HG02610 (cell line): ENCODE results near the gene NPY5R.

Experiments
- ATAC-seq: cut with Tn5 transposase; IDR thresholded peaks from one replicate; pipeline ENCODE4 v1.9.1; 2021; ENCODE audit warnings: mild to moderate bottlenecking, moderate library complexity; ENCODE audit not compliant: unreplicated experiment

NPY5R gene

DNA sequence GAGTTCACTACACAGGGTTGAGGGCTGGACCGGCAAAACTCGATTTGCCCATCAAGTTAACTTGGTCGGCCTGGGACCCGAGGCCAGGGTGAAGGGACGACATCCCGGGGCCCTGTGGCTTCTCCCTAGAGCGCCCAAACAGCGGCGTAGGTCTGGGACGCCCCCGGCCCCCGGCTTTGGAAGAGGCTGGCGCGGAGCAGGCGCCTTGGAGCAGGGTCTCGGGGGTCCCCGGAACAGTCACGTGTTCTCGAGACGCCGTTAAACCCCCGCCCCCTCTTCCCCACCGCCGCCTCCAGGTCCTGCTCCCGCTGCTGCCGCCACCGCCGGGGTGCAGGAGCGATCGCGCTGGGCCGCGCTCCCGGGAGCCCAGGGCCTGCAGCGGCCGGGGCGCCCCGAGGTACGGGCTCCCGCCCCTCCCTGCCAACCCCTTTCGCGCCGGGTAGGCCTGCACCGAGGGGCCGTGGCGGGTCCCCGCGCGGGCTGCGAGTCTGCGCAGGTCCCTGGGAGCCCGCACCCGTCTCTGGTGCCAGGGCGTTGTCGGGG is at the start of gene NPY5R:
TSS of gene NPY5R (plus strand) at position 289 of the 543 bp plus-strand sequence. CDS start 6,382 bp downstream, outside the sequence.
- no peak for ATAC-seq

DNA sequence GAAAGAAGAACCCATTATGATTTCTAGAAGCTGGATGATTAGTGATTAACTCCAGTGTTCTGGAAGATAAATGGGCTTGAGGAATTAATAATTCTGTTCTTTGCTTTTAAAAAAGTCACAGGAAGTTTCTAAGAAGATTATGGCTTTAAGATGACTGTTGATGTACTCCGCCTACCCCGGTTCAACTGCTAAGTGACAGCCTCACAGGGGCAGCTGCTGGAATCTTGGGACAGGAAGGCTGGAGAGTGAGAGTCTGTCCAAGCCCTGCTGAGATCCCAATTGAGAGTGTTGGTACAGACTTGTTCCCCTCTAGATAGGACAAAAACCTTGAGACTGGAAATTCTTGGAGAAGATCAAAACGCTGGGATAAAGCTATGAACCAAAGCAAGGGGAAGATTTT is 48.6 kb upstream of the NPY5R start:
- ATAC-seq = no peak

DNA sequence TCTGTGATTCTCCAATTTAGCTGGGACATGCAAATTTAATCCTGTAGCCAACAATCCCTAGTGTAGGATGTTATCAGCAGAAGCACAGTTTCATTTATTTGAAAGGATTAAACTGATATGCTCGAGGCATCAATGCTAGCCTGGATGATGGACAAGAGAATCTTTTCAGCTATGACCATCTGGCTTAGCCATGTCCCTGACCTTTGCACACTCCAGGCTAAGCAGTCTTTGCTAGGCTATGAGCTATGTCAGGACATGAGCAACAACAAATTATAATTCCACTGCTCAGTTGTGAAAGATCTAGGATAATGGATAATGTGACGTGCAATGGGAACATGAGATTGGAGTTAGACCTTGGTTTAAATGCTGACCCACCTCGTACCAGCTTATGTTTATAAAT is 43.2 kb upstream of the NPY5R start:
- no peak for ATAC-seq

DNA sequence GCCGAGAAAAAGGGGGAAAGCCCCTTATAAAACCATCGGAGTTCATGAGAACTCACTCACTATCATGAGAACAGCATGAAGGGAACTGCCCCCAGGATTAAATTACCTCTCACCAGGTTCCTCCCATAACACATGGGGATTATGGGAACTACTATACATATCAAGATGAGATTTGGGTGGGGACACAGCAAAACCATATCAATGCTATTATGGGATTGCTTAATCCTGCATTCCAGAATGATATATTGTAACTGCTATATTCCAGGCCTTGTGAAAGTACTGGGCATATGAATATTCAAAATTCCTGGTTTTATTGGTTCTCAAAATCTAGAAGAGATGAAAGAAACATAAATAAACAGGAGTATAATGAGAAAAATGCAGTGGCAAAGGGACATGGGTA is 40.6 kb upstream of the NPY5R start:
- no peak for ATAC-seq

DNA sequence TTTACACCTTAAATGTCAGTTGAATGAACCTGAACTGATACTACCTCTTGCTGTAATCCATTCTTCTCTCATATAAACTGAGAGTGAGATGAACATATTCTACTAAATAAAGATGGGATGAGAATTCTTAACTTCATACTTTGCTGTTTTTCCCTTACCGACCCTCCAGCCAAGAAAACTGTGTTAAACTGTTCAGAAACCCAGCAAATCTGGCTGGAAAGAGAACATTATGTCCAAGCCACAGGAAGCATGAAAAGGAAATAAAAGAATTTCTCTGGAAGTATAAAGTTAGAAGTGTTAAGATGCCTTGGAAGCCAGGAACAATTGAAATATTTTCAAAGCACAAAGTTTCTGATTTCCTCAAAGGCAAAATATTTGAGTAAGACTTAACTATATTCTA is 34.2 kb upstream of the NPY5R start:
- ATAC-seq = no peak

GRCh38 chr4:163317110-163317509 is 26.6 kb upstream of the NPY5R start:
- no peak for ATAC-seq

DNA sequence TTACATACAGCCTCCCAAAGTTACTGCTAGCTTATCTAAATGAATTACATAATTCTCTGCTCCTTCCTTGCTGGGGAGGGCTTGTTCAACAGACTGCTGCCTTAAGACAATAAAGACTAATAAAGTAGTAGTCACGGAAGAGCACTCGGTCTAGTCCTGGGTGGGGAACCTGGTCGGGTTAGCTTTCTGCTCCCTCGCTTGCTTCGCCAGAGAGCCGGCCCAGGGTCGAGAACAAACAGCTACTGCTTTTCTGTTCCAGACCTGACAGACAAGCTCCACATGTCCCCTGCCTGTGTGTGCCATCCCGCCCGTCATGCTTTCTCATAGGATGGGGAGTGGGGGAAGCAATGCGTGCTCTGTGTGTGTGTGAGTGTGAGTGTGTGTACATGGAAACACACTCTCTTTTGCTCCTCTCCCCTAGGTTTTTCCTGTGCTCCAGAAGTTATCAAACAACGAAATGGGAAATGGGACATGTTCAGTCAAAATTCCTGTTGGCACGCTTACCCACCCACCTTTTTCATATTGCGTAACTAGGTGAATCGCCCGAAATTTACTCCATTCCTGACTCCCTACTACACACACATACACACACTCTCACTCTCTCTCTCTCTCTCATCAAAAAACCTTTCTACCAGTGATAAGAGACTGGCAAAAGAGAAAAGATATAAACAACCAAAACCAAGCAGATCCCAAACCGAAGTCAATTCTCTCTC is 12.6 kb upstream of the NPY5R start:
- no peak for ATAC-seq

GRCh38 chr4:163331629-163332376 is 11.9 kb upstream of the NPY5R start:
- ATAC-seq = no peak

- ATAC-seq = peak; percentile 72
These were observed 10.9 kb upstream of the NPY5R start, which contains the start of gene NPY1R for GRCh38 chr4:163332526-163333406. Gene NPY1R, minus strand, starts transcription at chr4:163332596. Its CDS starts 6,042 bp downstream, at chr4:163326554.

DNA sequence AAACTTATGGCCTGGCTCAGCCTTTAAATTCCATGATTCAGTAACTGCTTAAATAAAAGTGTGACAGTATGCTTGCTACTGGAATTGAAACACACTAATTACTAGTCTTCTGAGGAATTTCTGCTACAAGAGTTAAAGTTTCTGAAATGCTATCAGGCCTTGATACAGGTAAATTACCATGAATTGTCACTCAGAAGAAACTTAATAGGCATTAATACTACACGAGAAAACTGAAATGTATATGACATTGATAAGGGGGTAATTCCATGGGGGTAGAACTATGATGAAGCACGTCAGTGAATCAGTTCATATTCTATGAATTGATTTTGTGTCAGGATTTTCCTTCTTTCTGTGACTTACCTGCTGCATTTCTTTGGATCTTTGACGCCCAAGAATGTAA is 8.3 kb upstream of the NPY5R start:
- no peak for ATAC-seq

DNA sequence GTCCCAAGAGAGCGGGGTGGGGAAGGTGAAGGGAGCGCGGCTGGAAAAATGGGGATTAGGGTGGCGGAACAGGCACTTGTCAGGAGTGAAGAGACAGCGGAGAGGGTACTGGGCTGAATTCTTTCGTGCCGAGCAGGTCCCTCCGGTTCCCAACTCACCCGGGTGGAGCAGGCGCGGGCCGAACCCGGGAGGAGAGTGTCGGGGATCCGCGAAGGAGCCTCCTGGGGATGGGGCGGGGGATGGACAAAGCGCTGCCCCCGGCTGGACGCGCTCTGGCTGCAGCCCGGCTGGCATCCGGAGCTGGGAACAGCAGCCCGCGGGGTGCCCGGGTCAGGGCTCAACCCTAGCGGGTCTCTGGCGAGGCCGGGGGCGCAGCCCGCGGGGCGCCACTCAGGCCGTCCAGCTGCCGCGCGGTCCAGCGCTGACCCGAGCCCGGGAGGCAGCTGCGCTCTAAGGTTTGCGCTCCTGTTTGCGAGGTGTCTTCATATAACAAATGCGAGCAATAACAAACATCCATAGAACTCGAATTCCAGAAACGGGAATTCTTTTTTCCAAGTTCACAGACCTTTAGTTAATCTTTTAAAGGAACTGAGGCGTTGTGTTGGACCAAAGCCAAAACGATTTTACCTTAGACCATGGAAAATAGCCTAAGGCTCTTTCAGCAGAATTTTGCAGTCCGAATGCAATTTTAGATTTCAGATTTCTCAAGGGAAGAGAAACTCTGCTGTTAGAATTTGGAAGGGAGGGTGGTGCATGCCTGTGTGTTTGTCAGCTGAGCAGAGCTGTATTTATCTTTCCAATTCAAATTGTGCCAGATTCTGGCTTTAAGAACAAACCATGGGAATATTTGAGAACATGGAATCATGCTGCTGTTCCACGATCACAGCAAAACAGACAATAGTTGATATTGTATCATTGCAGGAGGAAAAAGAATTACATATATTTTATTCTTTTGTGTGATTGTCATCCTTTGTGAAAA is 744 bp downstream of the NPY5R start:
- ATAC-seq = no peak

- ATAC-seq = no peak
These were observed 7.0 kb downstream of the NPY5R start for GRCh38 chr4:163350672-163351071.

DNA sequence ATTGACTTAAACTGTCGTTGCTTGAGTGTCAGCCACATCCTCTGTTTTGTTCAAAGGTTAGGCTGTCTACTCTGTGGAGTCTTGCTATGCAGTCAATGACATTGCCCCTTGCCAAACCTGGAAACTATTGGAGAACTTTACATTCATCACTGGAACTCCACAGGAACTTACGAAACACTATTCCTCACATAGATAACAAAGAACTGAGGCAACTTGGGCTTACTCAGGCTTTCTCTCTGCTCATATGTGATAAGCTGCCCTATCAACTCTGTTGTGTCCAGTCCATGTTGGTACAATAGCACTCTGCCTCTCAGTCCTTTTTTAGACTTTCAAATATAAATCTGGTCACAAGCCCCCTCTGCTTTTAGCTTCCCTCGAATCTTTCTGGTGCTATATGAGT is 9.4 kb downstream of the NPY5R start:
- no peak for ATAC-seq

DNA sequence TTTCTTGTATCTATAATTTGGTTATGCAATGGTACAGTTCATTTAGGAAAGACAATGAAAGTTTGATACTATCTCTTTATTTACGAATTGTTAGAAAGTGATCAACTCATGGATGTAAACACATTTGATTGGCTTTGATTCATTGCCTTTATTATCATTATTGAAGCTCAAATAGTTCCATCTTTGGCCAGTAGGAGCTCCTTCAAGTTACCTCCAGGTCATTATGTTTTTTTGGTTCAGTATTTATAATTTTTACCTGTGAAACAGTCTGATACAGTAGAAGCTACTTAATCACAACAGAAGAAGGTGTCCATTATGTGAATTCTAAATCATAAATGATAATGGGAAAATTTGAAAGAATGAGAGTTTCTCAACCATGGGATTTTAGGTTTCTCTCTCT is 12.4 kb downstream of the NPY5R start:
- ATAC-seq = no peak

DNA sequence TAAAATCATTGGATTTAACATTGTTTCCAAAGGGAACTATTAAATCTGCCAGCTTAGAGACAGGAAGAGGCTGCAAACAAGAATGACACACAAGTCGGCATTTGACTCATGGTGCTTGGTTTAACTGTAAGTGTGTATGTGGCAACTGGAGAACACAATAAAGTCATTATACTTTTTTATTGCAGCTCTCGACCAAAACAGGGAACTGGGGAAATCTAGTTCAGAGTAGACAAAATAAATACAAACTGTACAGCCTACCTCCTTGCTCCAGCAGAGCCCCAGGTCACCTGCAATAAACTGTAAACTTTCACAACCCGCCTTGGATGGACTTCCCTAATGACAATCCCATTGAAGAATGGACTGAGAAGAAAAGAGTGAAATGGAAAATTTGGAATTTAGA is 24.0 kb downstream of the NPY5R start:
- ATAC-seq = no peak

DNA sequence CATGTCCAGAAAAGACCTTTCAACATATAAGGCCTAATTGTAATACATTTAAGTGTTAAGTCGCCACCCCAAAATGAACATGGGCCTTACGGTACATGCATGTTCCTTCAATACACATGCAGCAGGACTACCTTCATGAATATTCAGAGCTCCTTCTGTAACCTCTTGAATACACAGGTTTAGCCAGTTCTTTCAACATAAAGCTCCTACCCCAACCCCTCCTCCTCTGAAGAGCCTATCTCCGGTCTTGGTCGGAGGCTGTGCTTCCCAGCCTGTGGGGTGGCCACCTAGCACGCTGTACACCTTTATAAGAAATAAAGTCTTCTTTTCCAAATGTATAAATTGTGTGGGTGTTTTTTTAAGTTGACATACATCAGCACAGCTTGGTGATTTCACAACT is 28.3 kb downstream of the NPY5R start:
- no peak for ATAC-seq

GRCh38 chr4:163378661-163379060 is 35.0 kb downstream of the NPY5R start:
- ATAC-seq = no peak

DNA sequence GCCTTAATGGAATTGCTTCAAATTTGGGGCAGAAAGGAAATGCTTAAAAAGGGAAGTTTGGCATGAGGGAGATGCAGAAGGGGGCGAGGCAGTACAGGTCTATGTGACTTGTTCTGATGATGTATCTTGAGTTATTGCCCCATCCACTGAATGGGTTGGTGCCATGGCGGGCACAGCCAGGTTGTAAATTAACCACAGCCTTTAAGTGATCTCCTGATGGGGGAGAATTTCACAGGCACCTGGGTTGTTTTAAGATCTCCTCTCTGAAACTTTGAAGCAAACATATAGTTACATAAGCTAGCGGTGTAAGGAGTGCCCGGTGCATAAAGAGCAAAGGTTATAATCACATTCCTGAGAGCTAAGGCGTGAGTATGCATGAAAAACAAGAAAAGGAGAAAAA is 37.0 kb downstream of the NPY5R start:
- no peak for ATAC-seq

- no peak for ATAC-seq
These were observed 38.6 kb downstream of the NPY5R start for GRCh38 chr4:163382178-163382869.
